ENCODE measurements around the gene GPR21.

The GPR21 gene

GRCh38 chr9:123027517-123027916, 6.0 kb upstream of the GPR21 start:
- H2AFZ ChIP-seq (ENCODE audit: low read depth, low read length, severe bottlenecking): no peak overlapping the region
- H3K9me3 ChIP-seq (ENCODE audit: insufficient read depth, low read length): no peaks in the 10 kb centered on the region
- no peaks in the 10 kb centered on the region for H3K9me2 ChIP-seq (replicated peaks; ENCODE audit: insufficient read depth, low read length)
- H3K4me2 ChIP-seq (ENCODE audit: low read depth, low read length, poor library complexity, severe bottlenecking): no peak overlapping the region
- no peak overlapping the region for H3K4me3 ChIP-seq (ENCODE audit: insufficient read depth, low read length, poor library complexity, severe bottlenecking)
- H3K27me3 ChIP-seq (ENCODE audit: low read length): no peaks in the 10 kb centered on the region
- no peak overlapping the region for H3K27ac ChIP-seq (ENCODE audit: low read depth, low read length)
- H3K9ac ChIP-seq (ENCODE audit: low read length): no peak overlapping the region
- H4K20me1 ChIP-seq (ENCODE audit: low read depth, low read length): no peaks in the 10 kb centered on the region
- peaks cover 5% of the 10 kb centered on the region; the same call in 1 of the 2 replicates for H3F3A ChIP-seq (ENCODE audit: insufficient read depth)
- TF ChIP-seq EZH2phosphoT487 (conservative IDR thresholded peaks at IDR 0.05; ENCODE audit: low read length): no peak
- no peak for TF ChIP-seq CTCF (IDR thresholded peaks at IDR 0.05; ENCODE audit: insufficient read depth, low read length, poor library complexity, severe bottlenecking)
- H3K79me2 ChIP-seq (ENCODE audit: insufficient read depth, low read length): no peaks in the 10 kb centered on the region
- H3K36me3 ChIP-seq (ENCODE audit: low read length): peaks cover 3% of the 10 kb centered on the region; the same call in 1 of the 2 replicates

DNA sequence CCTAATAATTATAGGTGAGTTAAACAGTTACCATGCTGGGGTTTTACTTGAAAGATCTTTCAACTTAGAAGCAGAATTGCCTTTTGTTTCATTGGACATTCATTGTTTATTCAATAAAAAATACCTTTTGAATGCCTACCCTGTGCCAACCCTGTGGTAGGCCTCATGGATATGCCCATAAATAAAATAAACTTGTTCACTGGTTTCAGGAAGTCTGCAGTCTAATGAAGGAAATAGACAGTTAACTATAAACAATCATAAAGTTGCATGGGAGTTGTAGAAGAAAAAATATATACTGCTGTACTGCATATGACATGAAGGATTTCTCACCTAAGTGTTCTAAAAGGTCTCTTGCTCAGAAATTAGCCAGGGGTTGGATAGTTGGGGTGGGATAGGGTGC, 5.3 kb upstream of the GPR21 start:
- H2AFZ ChIP-seq (ENCODE audit: low read depth, low read length, severe bottlenecking): no peak overlapping the region
- peaks cover 5% of the 10 kb centered on the region; the same call in 1 of the 2 replicates for H3F3A ChIP-seq (ENCODE audit: insufficient read depth)
- no peaks in the 10 kb centered on the region for H3K9me2 ChIP-seq (replicated peaks; ENCODE audit: insufficient read depth, low read length)
- TF ChIP-seq CTCF (IDR thresholded peaks at IDR 0.05; ENCODE audit: insufficient read depth, low read length, poor library complexity, severe bottlenecking) (no peak), EZH2phosphoT487 (conservative IDR thresholded peaks at IDR 0.05; ENCODE audit: low read length) (no peak)
- no peak overlapping the region for H3K4me2 ChIP-seq (ENCODE audit: low read depth, low read length, poor library complexity, severe bottlenecking)
- peaks cover 6% of the 10 kb centered on the region; the same call in 1 of the 2 replicates for H3K36me3 ChIP-seq (ENCODE audit: low read length)
- H3K9me3 ChIP-seq (ENCODE audit: insufficient read depth, low read length): no peaks in the 10 kb centered on the region
- H3K9ac ChIP-seq (ENCODE audit: low read length): no peak overlapping the region
- no peak overlapping the region for H3K27ac ChIP-seq (ENCODE audit: low read depth, low read length)
- no peaks in the 10 kb centered on the region for H3K79me2 ChIP-seq (ENCODE audit: insufficient read depth, low read length)
- no peaks in the 10 kb centered on the region for H3K27me3 ChIP-seq (ENCODE audit: low read length)
- no peak overlapping the region for H3K4me3 ChIP-seq (ENCODE audit: insufficient read depth, low read length, poor library complexity, severe bottlenecking)
- no peaks in the 10 kb centered on the region for H4K20me1 ChIP-seq (ENCODE audit: low read depth, low read length)

GRCh38 chr9:123028973-123029372, 4.5 kb upstream of the GPR21 start:
- Histone ChIP-seq H3K4me3 (ENCODE audit: insufficient read depth, low read length, poor library complexity, severe bottlenecking) (no peak overlapping the region), H3K9me2 (replicated peaks; ENCODE audit: insufficient read depth, low read length) (no peaks in the 10 kb centered on the region), H3K36me3 (ENCODE audit: low read length) (peaks cover 6% of the 10 kb centered on the region; the same call in 1 of the 2 replicates), H3K27ac (ENCODE audit: low read depth, low read length) (no peak overlapping the region), H3F3A (ENCODE audit: insufficient read depth) (peaks cover 5% of the 10 kb centered on the region; the same call in 1 of the 2 replicates), H3K79me2 (ENCODE audit: insufficient read depth, low read length) (no peaks in the 10 kb centered on the region), H3K9me3 (ENCODE audit: insufficient read depth, low read length) (no peaks in the 10 kb centered on the region), H3K27me3 (ENCODE audit: low read length) (no peaks in the 10 kb centered on the region), H3K4me2 (ENCODE audit: low read depth, low read length, poor library complexity, severe bottlenecking) (no peak overlapping the region), H3K9ac (ENCODE audit: low read length) (no peak overlapping the region), H4K20me1 (ENCODE audit: low read depth, low read length) (no peaks in the 10 kb centered on the region), H2AFZ (ENCODE audit: low read depth, low read length, severe bottlenecking) (no peak overlapping the region)
- TF ChIP-seq CTCF (IDR thresholded peaks at IDR 0.05; ENCODE audit: insufficient read depth, low read length, poor library complexity, severe bottlenecking): no peak
- TF ChIP-seq EZH2phosphoT487 (conservative IDR thresholded peaks at IDR 0.05; ENCODE audit: low read length): no peak
